ENCODE data around the gene C9orf152.

C9orf152 gene

GRCh38 chr9:110188101-110188500, 19.9 kb downstream of the C9orf152 start:
- ATAC-seq, result no peak

GRCh38 chr9:110187126-110187525, 20.8 kb downstream of the C9orf152 start:
- TF ChIP-seq ZNF70 (CRISPR knock-in tag; IDR thresholded peaks at IDR 0.05) (no peak), ARNTL (CRISPR knock-in tag; IDR thresholded peaks at IDR 0.05; ENCODE audit: borderline replicate concordance, low read depth) (no peak), RARB (CRISPR knock-in tag; IDR thresholded peaks at IDR 0.05) (no peak), TCF4 (CRISPR knock-in tag; IDR thresholded peaks at IDR 0.05; ENCODE audit: borderline replicate concordance) (no peak), CSRNP3 (CRISPR knock-in tag; IDR thresholded peaks at IDR 0.05) (no peak), PPARA (CRISPR knock-in tag; IDR thresholded peaks at IDR 0.05; ENCODE audit: borderline replicate concordance) (no peak)
- ATAC-seq, result no peak

More at GRCh38 chr9:110188101-110188500, 19.9 kb downstream of the C9orf152 start:
- TF ChIP-seq ZNF565 (CRISPR knock-in tag; conservative IDR thresholded peaks at IDR 0.05; ENCODE audit: low read depth) (no peak), OSR1 (CRISPR knock-in tag; IDR thresholded peaks at IDR 0.05) (no peak), POU6F1 (CRISPR knock-in tag; IDR thresholded peaks at IDR 0.05; ENCODE audit: borderline replicate concordance, low read depth) (no peak), ISL1 (CRISPR knock-in tag; IDR thresholded peaks at IDR 0.05) (no peak)

GRCh38 chr9:110186254-110186653, 21.7 kb downstream of the C9orf152 start:
- TF ChIP-seq ZC3H10 (CRISPR knock-in tag; IDR thresholded peaks at IDR 0.05) (no peak), ZNF8 (CRISPR knock-in tag; IDR thresholded peaks at IDR 0.05) (no peak), ZNF565 (CRISPR knock-in tag; conservative IDR thresholded peaks at IDR 0.05; ENCODE audit: low read depth) (no peak), GLIS3 (CRISPR knock-in tag; IDR thresholded peaks at IDR 0.05) (no peak), ISL1 (CRISPR knock-in tag; IDR thresholded peaks at IDR 0.05) (no peak), CSRNP3 (CRISPR knock-in tag; IDR thresholded peaks at IDR 0.05) (no peak), OSR1 (CRISPR knock-in tag; IDR thresholded peaks at IDR 0.05) (no peak), CSDC2 (CRISPR knock-in tag; IDR thresholded peaks at IDR 0.05) (no peak), ZFP30 (CRISPR knock-in tag; IDR thresholded peaks at IDR 0.05) (no peak), ZNF70 (CRISPR knock-in tag; IDR thresholded peaks at IDR 0.05) (no peak), PATZ1 (CRISPR knock-in tag; IDR thresholded peaks at IDR 0.05; ENCODE audit: borderline replicate concordance) (no peak), ESRRG (CRISPR knock-in tag; IDR thresholded peaks at IDR 0.05) (no peak), SNAI2 (CRISPR knock-in tag; IDR thresholded peaks at IDR 0.05) (no peak), TSHZ2 (CRISPR knock-in tag; IDR thresholded peaks at IDR 0.05) (no peak)
- ATAC-seq, result no peak

GRCh38 chr9:110185806-110186205, 22.2 kb downstream of the C9orf152 start:
- ATAC-seq, result no peak
- TF ChIP-seq OSR1 (CRISPR knock-in tag; IDR thresholded peaks at IDR 0.05) (no peak), BACH2 (CRISPR knock-in tag; IDR thresholded peaks at IDR 0.05; ENCODE audit: borderline replicate concordance) (no peak), TCF4 (CRISPR knock-in tag; IDR thresholded peaks at IDR 0.05; ENCODE audit: borderline replicate concordance) (no peak), PATZ1 (CRISPR knock-in tag; IDR thresholded peaks at IDR 0.05; ENCODE audit: borderline replicate concordance) (no peak), ZFP3 (CRISPR knock-in tag; IDR thresholded peaks at IDR 0.05) (no peak), RARB (CRISPR knock-in tag; IDR thresholded peaks at IDR 0.05) (no peak), POU6F1 (CRISPR knock-in tag; IDR thresholded peaks at IDR 0.05; ENCODE audit: borderline replicate concordance, low read depth) (no peak)

Measured in SK-N-SH treated with all-trans-retinoic acid at 6 μM for 48 hours (cell line).